ENCODE data around the gene SCCPDH. TPM values are rescaled to one million over a fixed set of nuclear protein-coding genes. Genes with fewer than 3 reads are reported as not detected.

The SCCPDH gene
- polyA plus RNA-seq, 2 of the 4 experiments (the other 2 are of a cell fraction) = 49.3 to 59.8 TPM

- TF ChIP-seq, protein P1, sequence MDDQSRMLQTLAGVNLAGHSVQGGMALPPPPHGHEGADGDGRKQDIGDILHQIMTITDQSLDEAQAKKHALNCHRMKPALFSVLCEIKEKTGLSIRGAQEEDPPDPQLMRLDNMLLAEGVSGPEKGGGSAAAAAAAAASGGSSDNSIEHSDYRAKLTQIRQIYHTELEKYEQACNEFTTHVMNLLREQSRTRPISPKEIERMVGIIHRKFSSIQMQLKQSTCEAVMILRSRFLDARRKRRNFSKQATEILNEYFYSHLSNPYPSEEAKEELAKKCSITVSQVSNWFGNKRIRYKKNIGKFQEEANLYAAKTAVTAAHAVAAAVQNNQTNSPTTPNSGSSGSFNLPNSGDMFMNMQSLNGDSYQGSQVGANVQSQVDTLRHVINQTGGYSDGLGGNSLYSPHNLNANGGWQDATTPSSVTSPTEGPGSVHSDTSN (IDR thresholded peaks at IDR 0.05) = no peak
- TF ChIP-seq POLR2A (IDR thresholded peaks at IDR 0.05; ENCODE audit: low read length) (no peak), HDAC2 (IDR thresholded peaks at IDR 0.05) (no peak), RFX5 (IDR thresholded peaks at IDR 0.05) (no peak), RCOR1 (IDR thresholded peaks at IDR 0.05; ENCODE audit: low read depth, low read length) (no peak), TP53 (CRISPR knock-in tag; IDR thresholded peaks at IDR 0.05) (no peak), TFCP2L1 (CRISPR knock-in tag; IDR thresholded peaks at IDR 0.05) (no peak), EHF (CRISPR knock-in tag; IDR thresholded peaks at IDR 0.05) (no peak)
These were observed 26.5 kb downstream of the SCCPDH start (continued) for GRCh38 chr1:246750752-246751151.

GRCh38 chr1:246753670-246754535, 29.7 kb downstream of the SCCPDH start:
- FAIRE-seq (no peak), DNase-seq (ENCODE audit: low read depth in 1 of 2, low spot score in 1 of 2) (peak; percentile 43 to 60), ATAC-seq (peak; percentile 98 to 99)
- ChIA-PET CTCF (interaction anchor here (0.6 to 1.7 kb wide), 16 partner anchors 12 to 1947 kb away, joined by 3 to 7 read pairs (median 3); partner anchors contain the start of gene SCCPDH), POLR2A (no interaction called here)
- Histone ChIP-seq H3K4me3 (no peak overlapping the region), H3K9me3 (no peaks in the 10 kb centered on the region), H3K4me2 (no peak overlapping the region), H3K27ac (no peak overlapping the region), H3K4me1 (no peaks in the 10 kb centered on the region)
- TF ChIP-seq SMC3 (IDR thresholded peaks at IDR 0.05) (peak; percentile 51), RAD21 (conservative IDR thresholded peaks at IDR 0.05 in 1 of 2, IDR thresholded peaks at IDR 0.05 in 1 of 2) (peak; percentile 79 to 85), POLR2A (IDR thresholded peaks at IDR 0.05; ENCODE audit: low read length) (no peak)
- TF ChIP-seq, protein P2, sequence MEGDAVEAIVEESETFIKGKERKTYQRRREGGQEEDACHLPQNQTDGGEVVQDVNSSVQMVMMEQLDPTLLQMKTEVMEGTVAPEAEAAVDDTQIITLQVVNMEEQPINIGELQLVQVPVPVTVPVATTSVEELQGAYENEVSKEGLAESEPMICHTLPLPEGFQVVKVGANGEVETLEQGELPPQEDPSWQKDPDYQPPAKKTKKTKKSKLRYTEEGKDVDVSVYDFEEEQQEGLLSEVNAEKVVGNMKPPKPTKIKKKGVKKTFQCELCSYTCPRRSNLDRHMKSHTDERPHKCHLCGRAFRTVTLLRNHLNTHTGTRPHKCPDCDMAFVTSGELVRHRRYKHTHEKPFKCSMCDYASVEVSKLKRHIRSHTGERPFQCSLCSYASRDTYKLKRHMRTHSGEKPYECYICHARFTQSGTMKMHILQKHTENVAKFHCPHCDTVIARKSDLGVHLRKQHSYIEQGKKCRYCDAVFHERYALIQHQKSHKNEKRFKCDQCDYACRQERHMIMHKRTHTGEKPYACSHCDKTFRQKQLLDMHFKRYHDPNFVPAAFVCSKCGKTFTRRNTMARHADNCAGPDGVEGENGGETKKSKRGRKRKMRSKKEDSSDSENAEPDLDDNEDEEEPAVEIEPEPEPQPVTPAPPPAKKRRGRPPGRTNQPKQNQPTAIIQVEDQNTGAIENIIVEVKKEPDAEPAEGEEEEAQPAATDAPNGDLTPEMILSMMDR (IDR thresholded peaks at IDR 0.05) = peak; percentile 71
- 56% methylated on average over 22 of the region's 22 CpGs for WGBS (ENCODE audit: missing lambda C conversion rate)

DNA sequence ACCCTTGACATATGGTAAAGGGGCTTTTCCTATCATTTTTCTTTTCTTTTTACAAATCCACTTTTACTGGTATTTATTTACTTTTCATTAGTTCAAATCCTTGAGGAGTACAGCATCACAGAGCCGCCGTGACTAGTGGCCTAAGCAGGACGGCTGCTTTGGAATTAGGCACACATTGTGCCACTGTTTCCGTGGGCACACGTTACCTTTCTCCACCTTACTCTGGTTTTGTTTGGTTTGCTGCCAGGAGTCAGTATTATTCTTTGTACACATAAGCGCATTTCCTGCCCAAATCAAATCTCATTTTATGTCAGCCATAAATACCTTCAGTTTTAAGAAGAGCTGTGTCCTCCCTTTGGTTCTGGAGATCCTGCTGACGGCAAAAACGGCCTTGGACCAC, 31.2 kb downstream of the SCCPDH start:
- Histone ChIP-seq H3K4me2 (no peak overlapping the region), H3K27ac (no peak overlapping the region), H3K4me3 (no peak overlapping the region), H3K9me3 (no peaks in the 10 kb centered on the region), H3K4me1 (no peaks in the 10 kb centered on the region)
- POLR2A ChIA-PET = no interaction called here
- TF ChIP-seq FOSL2 (IDR thresholded peaks at IDR 0.05) (no peak), FOSL2 (CRISPR knock-in tag; IDR thresholded peaks at IDR 0.05) (no peak), CHD4 (IDR thresholded peaks at IDR 0.05; ENCODE audit: borderline replicate concordance) (no peak), RCOR1 (IDR thresholded peaks at IDR 0.05; ENCODE audit: low read depth, low read length) (no peak), TP53 (CRISPR knock-in tag; IDR thresholded peaks at IDR 0.05) (no peak), POLR2AphosphoS2 (conservative IDR thresholded peaks at IDR 0.05; ENCODE audit: low read length) (no peak), EHF (CRISPR knock-in tag; IDR thresholded peaks at IDR 0.05) (no peak), USF2 (IDR thresholded peaks at IDR 0.05) (no peak), CEBPB (IDR thresholded peaks at IDR 0.05) (no peak), MAX (IDR thresholded peaks at IDR 0.05) (no peak), ELK1 (IDR thresholded peaks at IDR 0.05; ENCODE audit: low read depth, low read length) (no peak), ZNF302 (CRISPR knock-in tag; IDR thresholded peaks at IDR 0.05) (no peak), RFX5 (IDR thresholded peaks at IDR 0.05) (no peak), FOXS1 (CRISPR knock-in tag; IDR thresholded peaks at IDR 0.05) (no peak)
- TF ChIP-seq, protein P3, sequence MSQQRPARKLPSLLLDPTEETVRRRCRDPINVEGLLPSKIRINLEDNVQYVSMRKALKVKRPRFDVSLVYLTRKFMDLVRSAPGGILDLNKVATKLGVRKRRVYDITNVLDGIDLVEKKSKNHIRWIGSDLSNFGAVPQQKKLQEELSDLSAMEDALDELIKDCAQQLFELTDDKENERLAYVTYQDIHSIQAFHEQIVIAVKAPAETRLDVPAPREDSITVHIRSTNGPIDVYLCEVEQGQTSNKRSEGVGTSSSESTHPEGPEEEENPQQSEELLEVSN (IDR thresholded peaks at IDR 0.05; ENCODE audit: borderline replicate concordance, low read depth) = no peak
- TF ChIP-seq, protein P4, sequence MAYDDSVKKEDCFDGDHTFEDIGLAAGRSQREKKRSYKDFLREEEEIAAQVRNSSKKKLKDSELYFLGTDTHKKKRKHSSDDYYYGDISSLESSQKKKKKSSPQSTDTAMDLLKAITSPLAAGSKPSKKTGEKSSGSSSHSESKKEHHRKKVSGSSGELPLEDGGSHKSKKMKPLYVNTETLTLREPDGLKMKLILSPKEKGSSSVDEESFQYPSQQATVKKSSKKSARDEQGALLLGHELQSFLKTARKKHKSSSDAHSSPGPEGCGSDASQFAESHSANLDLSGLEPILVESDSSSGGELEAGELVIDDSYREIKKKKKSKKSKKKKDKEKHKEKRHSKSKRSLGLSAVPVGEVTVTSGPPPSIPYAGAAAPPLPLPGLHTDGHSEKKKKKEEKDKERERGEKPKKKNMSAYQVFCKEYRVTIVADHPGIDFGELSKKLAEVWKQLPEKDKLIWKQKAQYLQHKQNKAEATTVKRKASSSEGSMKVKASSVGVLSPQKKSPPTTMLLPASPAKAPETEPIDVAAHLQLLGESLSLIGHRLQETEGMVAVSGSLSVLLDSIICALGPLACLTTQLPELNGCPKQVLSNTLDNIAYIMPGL (CRISPR knock-in tag; IDR thresholded peaks at IDR 0.05; ENCODE audit: borderline replicate concordance) = no peak
- ATAC-seq (no peak), FAIRE-seq (no peak), DNase-seq (ENCODE audit: low read depth in 1 of 2, low spot score in 1 of 2) (no peak)
- CTCF ChIA-PET = interaction anchor here (0.9 to 1.5 kb wide), 4 partner anchors 17 to 66 kb away, joined by 3 to 7 read pairs (median 3); no protein-coding TSS in a partner anchor
- WGBS (ENCODE audit: missing lambda C conversion rate) = 95% methylated on average over 8 of the region's 8 CpGs

Data from A549 (cell line).